Measurements from ENCODE around the gene GARRE1. TPM values are rescaled to one million over a fixed set of nuclear protein-coding genes. Genes with fewer than 3 reads are reported as not detected.
"Not testable (repeated sequence)": the region's sequence is repeated elsewhere in the genome, so short reads cannot be mapped to it uniquely, and the experiment has no call there.

GARRE1 gene
- total and polyA plus RNA-seq, 4 donors: 4.0 to 13.7 (median 9.0) TPM

DNA sequence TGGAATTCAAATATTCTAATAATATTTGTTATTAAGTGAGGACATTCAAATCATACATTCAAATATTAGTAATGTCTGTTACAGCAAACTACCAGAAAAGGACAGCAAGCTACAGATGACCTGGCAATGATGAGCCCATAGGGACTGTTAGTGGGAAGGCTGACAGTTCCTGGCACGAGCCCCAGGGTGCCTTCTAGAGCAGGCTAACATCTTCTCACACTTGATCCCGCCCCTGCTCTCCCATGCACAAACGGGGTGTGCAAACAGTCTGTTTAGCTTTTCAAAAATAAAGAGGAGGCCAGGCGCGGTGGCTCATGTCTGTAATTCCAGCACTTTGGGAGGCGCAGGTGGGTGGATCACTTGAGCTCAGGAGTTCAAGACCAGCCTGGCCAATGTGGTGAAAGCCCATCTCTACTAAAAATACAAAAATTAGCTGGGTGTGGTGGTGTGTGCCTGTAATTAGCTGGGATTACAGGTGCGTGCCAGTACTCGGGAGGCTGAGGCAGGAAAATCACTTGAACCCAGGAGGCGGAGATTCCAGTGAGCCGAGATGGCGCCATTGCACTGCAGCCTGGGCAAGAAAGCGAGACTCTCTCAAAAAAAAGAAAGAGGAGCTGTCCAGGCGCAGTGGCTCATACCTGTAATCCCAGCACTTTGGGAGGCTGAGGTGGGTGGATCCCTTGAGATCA is 9.6 kb upstream of the GARRE1 start:
- 83% methylated on average over 13 of the region's 13 CpGs for WGBS
- Histone ChIP-seq H3K27me3 (ENCODE audit: control insufficient read depth in 4 of 4, insufficient read depth in 4 of 4, low read length in 3 of 4) (no peaks in the 10 kb centered on the region), H3K36me3 (ENCODE audit: control insufficient read depth in 4 of 4, insufficient read depth in 3 of 4, low read depth in 1 of 4, low read length in 3 of 4) (no peaks in the 10 kb centered on the region), H3K4me1 (ENCODE audit: control insufficient read depth in 4 of 4, insufficient read depth in 4 of 4, low read length in 3 of 4) (no peaks in the 10 kb centered on the region), H3K9ac (ENCODE audit: low read depth in 1 of 2, low read length in 2 of 2) (no peak overlapping the region), H3K9me3 (ENCODE audit: control insufficient read depth in 4 of 4, low read length in 3 of 4) (no peaks in the 10 kb centered on the region), H3K4me3 (ENCODE audit: low read depth in 1 of 3, low read length in 3 of 3) (no peak overlapping the region), H3K27ac (ENCODE audit: low read depth in 1 of 2, low read length in 2 of 2) (no peak overlapping the region)
- DNase-seq (ENCODE audit: low spot score): no peak
- TF ChIP-seq, protein P1, sequence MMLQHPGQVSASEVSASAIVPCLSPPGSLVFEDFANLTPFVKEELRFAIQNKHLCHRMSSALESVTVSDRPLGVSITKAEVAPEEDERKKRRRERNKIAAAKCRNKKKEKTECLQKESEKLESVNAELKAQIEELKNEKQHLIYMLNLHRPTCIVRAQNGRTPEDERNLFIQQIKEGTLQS (IDR thresholded peaks at IDR 0.05): no peak
- TF ChIP-seq RXRA (IDR thresholded peaks at IDR 0.05) (no peak), EGR1 (IDR thresholded peaks at IDR 0.05; ENCODE audit: low read depth in 2 of 2) (no peak), FOXA1 (IDR thresholded peaks at IDR 0.05) (no peak)

DNA sequence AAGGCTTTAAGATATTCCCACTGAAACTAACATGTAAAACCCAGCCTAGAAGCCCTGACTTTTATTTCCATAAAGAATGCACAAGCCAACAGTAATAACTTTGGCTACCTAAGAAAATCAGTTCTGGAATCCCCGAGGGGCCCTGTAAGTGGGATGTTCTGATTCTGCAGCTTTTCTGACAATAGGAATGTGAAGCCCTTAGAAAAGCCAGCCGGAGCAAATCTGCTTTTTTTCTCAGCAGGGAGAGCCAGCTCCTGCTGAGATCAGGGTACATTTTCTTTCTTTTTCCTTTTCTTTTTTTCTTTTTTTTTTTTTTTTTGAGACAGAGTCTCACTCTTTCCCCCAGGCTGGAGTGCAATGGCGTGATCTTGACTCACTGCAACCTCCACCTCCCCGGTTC is 8.0 kb upstream of the GARRE1 start:
- 89% methylated on average over 4 of the region's 4 CpGs for WGBS
- Histone ChIP-seq H3K4me3 (ENCODE audit: low read depth in 1 of 3, low read length in 3 of 3) (no peak overlapping the region), H3K9me3 (ENCODE audit: control insufficient read depth in 4 of 4, low read length in 3 of 4) (no peaks in the 10 kb centered on the region), H3K27ac (ENCODE audit: low read depth in 1 of 2, low read length in 2 of 2) (no peak overlapping the region), H3K9ac (ENCODE audit: low read depth in 1 of 2, low read length in 2 of 2) (no peak overlapping the region), H3K27me3 (ENCODE audit: control insufficient read depth in 4 of 4, insufficient read depth in 4 of 4, low read length in 3 of 4) (no peaks in the 10 kb centered on the region), H3K4me1 (ENCODE audit: control insufficient read depth in 4 of 4, insufficient read depth in 4 of 4, low read length in 3 of 4) (no peaks in the 10 kb centered on the region), H3K36me3 (ENCODE audit: control insufficient read depth in 4 of 4, insufficient read depth in 3 of 4, low read depth in 1 of 4, low read length in 3 of 4) (no peaks in the 10 kb centered on the region)
- DNase-seq (ENCODE audit: low spot score): no peak
- TF ChIP-seq YY1 (IDR thresholded peaks at IDR 0.05): no peak
- TF ChIP-seq, protein P2, sequence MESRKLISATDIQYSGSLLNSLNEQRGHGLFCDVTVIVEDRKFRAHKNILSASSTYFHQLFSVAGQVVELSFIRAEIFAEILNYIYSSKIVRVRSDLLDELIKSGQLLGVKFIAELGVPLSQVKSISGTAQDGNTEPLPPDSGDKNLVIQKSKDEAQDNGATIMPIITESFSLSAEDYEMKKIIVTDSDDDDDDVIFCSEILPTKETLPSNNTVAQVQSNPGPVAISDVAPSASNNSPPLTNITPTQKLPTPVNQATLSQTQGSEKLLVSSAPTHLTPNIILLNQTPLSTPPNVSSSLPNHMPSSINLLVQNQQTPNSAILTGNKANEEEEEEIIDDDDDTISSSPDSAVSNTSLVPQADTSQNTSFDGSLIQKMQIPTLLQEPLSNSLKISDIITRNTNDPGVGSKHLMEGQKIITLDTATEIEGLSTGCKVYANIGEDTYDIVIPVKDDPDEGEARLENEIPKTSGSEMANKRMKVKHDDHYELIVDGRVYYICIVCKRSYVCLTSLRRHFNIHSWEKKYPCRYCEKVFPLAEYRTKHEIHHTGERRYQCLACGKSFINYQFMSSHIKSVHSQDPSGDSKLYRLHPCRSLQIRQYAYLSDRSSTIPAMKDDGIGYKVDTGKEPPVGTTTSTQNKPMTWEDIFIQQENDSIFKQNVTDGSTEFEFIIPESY (IDR thresholded peaks at IDR 0.05): no peak

DNA sequence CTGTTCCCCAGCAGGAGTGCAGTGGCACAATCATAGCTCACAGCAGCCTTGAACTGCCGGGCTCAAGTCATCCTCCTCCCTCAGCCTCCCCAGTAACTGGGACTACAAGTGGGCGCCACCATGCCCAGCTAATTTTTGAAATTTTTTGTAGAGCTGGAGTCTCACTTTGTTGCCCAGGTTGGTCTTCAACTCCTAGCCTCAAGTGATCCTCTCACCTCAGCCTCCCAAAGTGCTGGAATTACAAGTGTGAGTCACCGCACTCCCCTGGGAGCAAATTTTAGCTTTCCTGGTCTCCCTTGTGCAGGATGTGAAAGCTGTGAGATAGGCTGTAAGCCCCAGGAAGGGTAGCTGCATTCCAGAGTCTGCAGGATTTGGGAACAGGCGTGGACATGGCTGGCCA is 5.4 kb upstream of the GARRE1 start:
- no peak for DNase-seq (ENCODE audit: low spot score)
- 91% methylated on average over 4 of the region's 4 CpGs for WGBS
- Histone ChIP-seq H3K27me3 (ENCODE audit: control insufficient read depth in 4 of 4, insufficient read depth in 4 of 4, low read length in 3 of 4) (no peaks in the 10 kb centered on the region), H3K4me1 (ENCODE audit: control insufficient read depth in 4 of 4, insufficient read depth in 4 of 4, low read length in 3 of 4) (peaks cover 0 to 4% (median 1%) of the 10 kb centered on the region in 4 donors), H3K9me3 (ENCODE audit: control insufficient read depth in 4 of 4, low read length in 3 of 4) (no peaks in the 10 kb centered on the region), H3K4me3 (ENCODE audit: low read depth in 1 of 3, low read length in 3 of 3) (no peak overlapping the region), H3K9ac (ENCODE audit: low read depth in 1 of 2, low read length in 2 of 2) (no peak overlapping the region), H3K36me3 (ENCODE audit: control insufficient read depth in 4 of 4, insufficient read depth in 3 of 4, low read depth in 1 of 4, low read length in 3 of 4) (no peaks in the 10 kb centered on the region), H3K27ac (ENCODE audit: low read depth in 1 of 2, low read length in 2 of 2) (no peak overlapping the region)
- TF ChIP-seq, protein P3, sequence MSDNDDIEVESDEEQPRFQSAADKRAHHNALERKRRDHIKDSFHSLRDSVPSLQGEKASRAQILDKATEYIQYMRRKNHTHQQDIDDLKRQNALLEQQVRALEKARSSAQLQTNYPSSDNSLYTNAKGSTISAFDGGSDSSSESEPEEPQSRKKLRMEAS (IDR thresholded peaks at IDR 0.05): no peak

DNA sequence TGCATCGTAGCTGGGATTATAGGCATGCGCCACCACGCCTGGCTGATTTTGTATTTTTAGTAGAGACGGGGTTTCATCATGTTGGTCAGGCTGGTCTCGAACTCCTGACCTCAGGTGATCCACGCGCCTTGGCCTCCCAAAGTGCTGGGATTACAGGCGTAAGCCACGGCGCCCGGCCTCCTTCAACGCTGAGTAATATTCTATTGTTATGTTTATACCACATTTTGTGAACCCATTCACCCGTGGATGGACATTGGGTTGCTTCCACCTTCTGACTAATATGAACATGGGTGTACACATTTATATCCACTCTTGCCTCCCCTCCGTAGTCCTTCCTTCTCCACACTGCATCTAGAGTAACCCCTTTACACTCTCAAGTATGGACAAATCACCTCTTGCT is 1.2 kb upstream of the GARRE1 start:
- not testable (repeated sequence) for H3K9ac ChIP-seq (ENCODE audit: low read depth in 1 of 2, low read length in 2 of 2); H3K4me3 ChIP-seq (ENCODE audit: low read depth in 1 of 3, low read length in 3 of 3); H3K27me3 ChIP-seq (ENCODE audit: control insufficient read depth in 4 of 4, insufficient read depth in 4 of 4, low read length in 3 of 4); H3K27ac ChIP-seq (ENCODE audit: low read depth in 1 of 2, low read length in 2 of 2); H3K9me3 ChIP-seq (ENCODE audit: control insufficient read depth in 4 of 4, low read length in 3 of 4); H3K36me3 ChIP-seq (ENCODE audit: control insufficient read depth in 4 of 4, insufficient read depth in 3 of 4, low read depth in 1 of 4, low read length in 3 of 4); DNase-seq (ENCODE audit: low spot score)
- 98% methylated on average over 14 of the region's 14 CpGs for WGBS
- peaks cover 6 to 26% (median 21%) of the 10 kb centered on the region in 4 donors for H3K4me1 ChIP-seq (ENCODE audit: control insufficient read depth in 4 of 4, insufficient read depth in 4 of 4, low read length in 3 of 4)

DNA sequence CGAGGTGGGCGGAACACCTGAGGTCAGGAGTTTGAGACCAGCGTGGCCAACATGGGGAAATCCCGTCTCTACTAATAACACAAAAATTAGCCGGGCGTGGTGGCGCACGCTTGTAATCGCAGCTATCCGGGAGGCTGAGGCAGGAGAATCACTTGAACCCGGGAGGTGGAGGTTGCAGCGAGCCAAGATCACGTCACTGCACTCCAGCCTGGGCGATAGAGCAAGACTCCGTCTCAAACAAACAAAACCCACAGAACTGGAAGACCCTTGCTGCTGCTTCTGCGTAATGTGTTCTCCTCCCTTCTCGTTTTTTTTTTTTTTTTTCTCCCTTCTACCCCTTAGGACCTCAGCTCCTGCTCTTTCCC is 691 bp upstream of the GARRE1 start:
- not testable (repeated sequence) for H3K27me3 ChIP-seq (ENCODE audit: control insufficient read depth in 4 of 4, insufficient read depth in 4 of 4, low read length in 3 of 4); H3K9me3 ChIP-seq (ENCODE audit: control insufficient read depth in 4 of 4, low read length in 3 of 4); H3K36me3 ChIP-seq (ENCODE audit: control insufficient read depth in 4 of 4, insufficient read depth in 3 of 4, low read depth in 1 of 4, low read length in 3 of 4); DNase-seq (ENCODE audit: low spot score)
- Histone ChIP-seq H3K27ac (ENCODE audit: low read depth in 1 of 2, low read length in 2 of 2) (peak overlapping the region; percentile 89 to 97), H3K9ac (ENCODE audit: low read depth in 1 of 2, low read length in 2 of 2) (peak overlapping the region; percentile 61 to 97), H3K4me1 (ENCODE audit: control insufficient read depth in 4 of 4, insufficient read depth in 4 of 4, low read length in 3 of 4) (peaks cover 6 to 26% (median 21%) of the 10 kb centered on the region in 4 donors), H3K4me3 (ENCODE audit: low read depth in 1 of 3, low read length in 3 of 3) (peak overlapping the region; percentile 83 to 93 (median 87))
- WGBS: 67% methylated on average over 17 of the region's 17 CpGs
